Hepatocyte (in vitro differentiated cells): Measurements from ENCODE around the gene SERPINA5. TPM values are rescaled to one million over a fixed set of nuclear protein-coding genes. Genes with fewer than 3 reads are reported as not detected.
A peak's percentile ranks its signal among the peaks of the same experiment; 100 is the strongest.

ENCODE experiments used
- DNase-seq: peaks from one replicate; pipeline ENCODE4 v3.0.0-alpha.2; 2016; ENCODE audit warnings: low spot score
- H2AFZ ChIP-seq: fragments of 200-600 bp; sonication (generic); 2 replicates; pipeline ENCODE4 v1.6.0; 2016; ENCODE audit warnings: antibody characterized with exemption, mild to moderate bottlenecking
- H3K27ac ChIP-seq: fragments of 200-600 bp; sonication (generic); 2 replicates; pipeline ENCODE4 v1.5.1; 2016; ENCODE audit warnings: mild to moderate bottlenecking
- H3K27me3 ChIP-seq: fragments of 200-600 bp; sonication (generic); 2 replicates; pipeline ENCODE4 v1.6.1; 2016
- H3K36me3 ChIP-seq: fragments of 200-600 bp; sonication (generic); replicated peaks from 2 replicates; pipeline ENCODE4 v1.5.1; 2016; ENCODE audit warnings: low read depth; ENCODE audit not compliant: insufficient read depth
- H3K4me1 ChIP-seq: fragments of 200-600 bp; sonication (generic); 2 replicates; pipeline ENCODE4 v1.5.1; 2016; ENCODE audit warnings: mild to moderate bottlenecking, moderate library complexity; ENCODE audit not compliant: insufficient read depth
- H3K4me2 ChIP-seq: fragments of 200-600 bp; sonication (generic); 2 replicates; pipeline ENCODE4 v1.6.0; 2016
- H3K4me3 ChIP-seq: fragments of 200-600 bp; sonication (generic); 2 replicates; pipeline ENCODE4 v1.5.1; 2016; ENCODE audit warnings: mild to moderate bottlenecking
- H3K79me2 ChIP-seq: fragments of 200-600 bp; sonication (generic); 2 replicates; pipeline ENCODE4 v1.6.0; 2017; ENCODE audit warnings: mild to moderate bottlenecking
- H3K9me2 ChIP-seq: fragments of 200-600 bp; sonication (generic); replicated peaks from 2 replicates; pipeline ENCODE4 v1.6.0; 2017; ENCODE audit warnings: mild to moderate bottlenecking; ENCODE audit not compliant: insufficient read depth
- H3K9me3 ChIP-seq: fragments of 200-600 bp; sonication (generic); 2 replicates; pipeline ENCODE4 v1.5.1; 2016; ENCODE audit warnings: low read depth, mild to moderate bottlenecking
- H4K20me1 ChIP-seq: fragments of 200-600 bp; sonication (generic); 2 replicates; pipeline ENCODE4 v1.6.0; 2016; ENCODE audit warnings: mild to moderate bottlenecking; ENCODE audit not compliant: insufficient read depth, poor library complexity, severe bottlenecking
- CTCF ChIP-seq: fragments of 200-600 bp; sonication (generic); IDR thresholded peaks from 2 replicates; pipeline ENCODE4 v1.5.1; 2016; ENCODE audit warnings: antibody characterized with exemption, mild to moderate bottlenecking; ENCODE audit not compliant: poor library complexity
- EZH2 ChIP-seq: fragments of 200-600 bp; sonication (generic); IDR thresholded peaks from 2 replicates; pipeline ENCODE4 v1.6.1; 2016; ENCODE audit warnings: antibody characterized with exemption, mild to moderate bottlenecking, borderline replicate concordance
- EZH2phosphoT487 ChIP-seq: fragments of 200-600 bp; sonication (generic); IDR thresholded peaks from one replicate; pipeline ENCODE4 v1.6.1; 2018; ENCODE audit warnings: antibody characterized with exemption, mild to moderate bottlenecking, low read depth, moderate library complexity; ENCODE audit not compliant: unreplicated experiment, severe bottlenecking
- WGBS: methylation state at CpG from one replicate; pipeline ENCODE4 v1.1.6; 2016; ENCODE audit warnings: low lambda C conversion rate; ENCODE audit errors: missing lambda C conversion rate; 5-methylcytosine and 5-hydroxymethylcytosine counted together
- polyA plus RNA-seq: library from polyadenylated mRNA; unstranded; fragments of >200 nt; fragmentation: Nextera tagmentation; extraction: Ambion mirVana; gene quantifications from 2 replicates; pipeline ENCODE4 v1.2.1, GENCODE V29; 2016
- total RNA-seq: library from RNA; depleted of rRNA; stranded (reverse); fragments of >200 nt; gene quantifications from 2 replicates; pipeline ENCODE4 v1.2.3, GENCODE V29; 2014

SERPINA5 gene
- total and polyA plus RNA-seq, 2 experiments from 2014 or later, result 88.8 to 98.7 TPM

- 95% methylated on average over 9 of the region's 9 CpGs for WGBS
- Histone ChIP-seq H3K27ac (peak overlapping the region; percentile 22), H3K27me3 (no peaks in the 10 kb centered on the region), H3K4me1 (peaks cover 46% of the 10 kb centered on the region), H3K4me2 (no peak overlapping the region), H4K20me1 (no peaks in the 10 kb centered on the region), H2AFZ (no peak overlapping the region), H3K9me3 (no peaks in the 10 kb centered on the region), H3K79me2 (no peaks in the 10 kb centered on the region), H3K9me2 (no peaks in the 10 kb centered on the region), H3K4me3 (no peak overlapping the region), H3K36me3 (no peaks in the 10 kb centered on the region)
- TF ChIP-seq CTCF (no peak), EZH2phosphoT487 (no peak), EZH2 (no peak)
- no peak for DNase-seq
Measured at GRCh38 chr14:94596361-94596760, 15.1 kb downstream of the SERPINA5 start.

GRCh38 chr14:94597788-94598187 lies 16.6 kb downstream of the SERPINA5 start:
- H4K20me1 ChIP-seq, result no peaks in the 10 kb centered on the region
- 89% methylated on average over 5 of the region's 5 CpGs for WGBS
- TF ChIP-seq EZH2phosphoT487, result no peak
- no peak for TF ChIP-seq EZH2
- TF ChIP-seq CTCF, result no peak
- H3K27me3 ChIP-seq, result no peaks in the 10 kb centered on the region
- H3K27ac ChIP-seq, result peak overlapping the region; percentile 98
- H3K4me1 ChIP-seq, result peaks cover 58% of the 10 kb centered on the region
- no peaks in the 10 kb centered on the region for H3K9me3 ChIP-seq
- H3K4me2 ChIP-seq, result peak overlapping the region; percentile 39
- no peak for DNase-seq
- H3K36me3 ChIP-seq, result no peaks in the 10 kb centered on the region
- no peak overlapping the region for H2AFZ ChIP-seq
- no peaks in the 10 kb centered on the region for H3K9me2 ChIP-seq
- H3K4me3 ChIP-seq, result no peak overlapping the region
- H3K79me2 ChIP-seq, result no peaks in the 10 kb centered on the region

GRCh38 chr14:94598506-94598815 lies 17.2 kb downstream of the SERPINA5 start:
- H3K36me3 ChIP-seq, result no peaks in the 10 kb centered on the region
- peaks cover 51% of the 10 kb centered on the region for H3K4me1 ChIP-seq
- no peaks in the 10 kb centered on the region for H3K9me2 ChIP-seq
- H3K27ac ChIP-seq, result peak overlapping the region; percentile 98
- no peaks in the 10 kb centered on the region for H3K27me3 ChIP-seq
- DNase-seq, result no peak
- H3K9me3 ChIP-seq, result no peaks in the 10 kb centered on the region
- TF ChIP-seq EZH2phosphoT487 (no peak), EZH2 (no peak), CTCF (no peak)
- no peaks in the 10 kb centered on the region for H3K79me2 ChIP-seq
- no peaks in the 10 kb centered on the region for H4K20me1 ChIP-seq
- H3K4me3 ChIP-seq, result no peak overlapping the region
- no peak overlapping the region for H2AFZ ChIP-seq
- 58% methylated on average over 7 of the region's 7 CpGs for WGBS
- H3K4me2 ChIP-seq, result peak overlapping the region; percentile 39
